ENCODE data around the gene MFSD11. TPM values are rescaled to one million over a fixed set of nuclear protein-coding genes. Genes with fewer than 3 reads are reported as not detected.

MFSD11 gene
- total and polyA plus RNA-seq, 2 of the 8 experiments (the other 6 are each of a cell fraction or from before 2014, with no cell fraction given), result 17.7 to 19.8 TPM

DNA sequence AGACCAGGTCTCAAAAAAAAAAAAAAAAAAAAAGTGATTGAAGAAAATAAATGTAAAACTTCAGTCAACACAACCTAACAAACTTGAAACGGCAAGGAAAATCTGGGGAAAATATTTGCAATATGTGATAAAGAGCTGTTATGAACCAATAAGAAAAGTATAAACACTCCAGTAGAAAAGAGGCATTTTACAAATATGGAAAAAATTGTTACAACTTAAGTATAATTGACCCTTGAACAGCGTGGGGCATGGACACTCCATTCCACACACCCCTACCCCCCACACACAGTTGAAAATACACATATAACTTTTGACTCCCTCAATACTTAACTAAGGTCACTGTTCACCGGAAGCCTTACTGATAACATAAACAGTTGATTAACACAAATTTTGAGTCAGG lies 20.7 kb downstream of the MFSD11 start (continued):
- TF ChIP-seq, protein P1, sequence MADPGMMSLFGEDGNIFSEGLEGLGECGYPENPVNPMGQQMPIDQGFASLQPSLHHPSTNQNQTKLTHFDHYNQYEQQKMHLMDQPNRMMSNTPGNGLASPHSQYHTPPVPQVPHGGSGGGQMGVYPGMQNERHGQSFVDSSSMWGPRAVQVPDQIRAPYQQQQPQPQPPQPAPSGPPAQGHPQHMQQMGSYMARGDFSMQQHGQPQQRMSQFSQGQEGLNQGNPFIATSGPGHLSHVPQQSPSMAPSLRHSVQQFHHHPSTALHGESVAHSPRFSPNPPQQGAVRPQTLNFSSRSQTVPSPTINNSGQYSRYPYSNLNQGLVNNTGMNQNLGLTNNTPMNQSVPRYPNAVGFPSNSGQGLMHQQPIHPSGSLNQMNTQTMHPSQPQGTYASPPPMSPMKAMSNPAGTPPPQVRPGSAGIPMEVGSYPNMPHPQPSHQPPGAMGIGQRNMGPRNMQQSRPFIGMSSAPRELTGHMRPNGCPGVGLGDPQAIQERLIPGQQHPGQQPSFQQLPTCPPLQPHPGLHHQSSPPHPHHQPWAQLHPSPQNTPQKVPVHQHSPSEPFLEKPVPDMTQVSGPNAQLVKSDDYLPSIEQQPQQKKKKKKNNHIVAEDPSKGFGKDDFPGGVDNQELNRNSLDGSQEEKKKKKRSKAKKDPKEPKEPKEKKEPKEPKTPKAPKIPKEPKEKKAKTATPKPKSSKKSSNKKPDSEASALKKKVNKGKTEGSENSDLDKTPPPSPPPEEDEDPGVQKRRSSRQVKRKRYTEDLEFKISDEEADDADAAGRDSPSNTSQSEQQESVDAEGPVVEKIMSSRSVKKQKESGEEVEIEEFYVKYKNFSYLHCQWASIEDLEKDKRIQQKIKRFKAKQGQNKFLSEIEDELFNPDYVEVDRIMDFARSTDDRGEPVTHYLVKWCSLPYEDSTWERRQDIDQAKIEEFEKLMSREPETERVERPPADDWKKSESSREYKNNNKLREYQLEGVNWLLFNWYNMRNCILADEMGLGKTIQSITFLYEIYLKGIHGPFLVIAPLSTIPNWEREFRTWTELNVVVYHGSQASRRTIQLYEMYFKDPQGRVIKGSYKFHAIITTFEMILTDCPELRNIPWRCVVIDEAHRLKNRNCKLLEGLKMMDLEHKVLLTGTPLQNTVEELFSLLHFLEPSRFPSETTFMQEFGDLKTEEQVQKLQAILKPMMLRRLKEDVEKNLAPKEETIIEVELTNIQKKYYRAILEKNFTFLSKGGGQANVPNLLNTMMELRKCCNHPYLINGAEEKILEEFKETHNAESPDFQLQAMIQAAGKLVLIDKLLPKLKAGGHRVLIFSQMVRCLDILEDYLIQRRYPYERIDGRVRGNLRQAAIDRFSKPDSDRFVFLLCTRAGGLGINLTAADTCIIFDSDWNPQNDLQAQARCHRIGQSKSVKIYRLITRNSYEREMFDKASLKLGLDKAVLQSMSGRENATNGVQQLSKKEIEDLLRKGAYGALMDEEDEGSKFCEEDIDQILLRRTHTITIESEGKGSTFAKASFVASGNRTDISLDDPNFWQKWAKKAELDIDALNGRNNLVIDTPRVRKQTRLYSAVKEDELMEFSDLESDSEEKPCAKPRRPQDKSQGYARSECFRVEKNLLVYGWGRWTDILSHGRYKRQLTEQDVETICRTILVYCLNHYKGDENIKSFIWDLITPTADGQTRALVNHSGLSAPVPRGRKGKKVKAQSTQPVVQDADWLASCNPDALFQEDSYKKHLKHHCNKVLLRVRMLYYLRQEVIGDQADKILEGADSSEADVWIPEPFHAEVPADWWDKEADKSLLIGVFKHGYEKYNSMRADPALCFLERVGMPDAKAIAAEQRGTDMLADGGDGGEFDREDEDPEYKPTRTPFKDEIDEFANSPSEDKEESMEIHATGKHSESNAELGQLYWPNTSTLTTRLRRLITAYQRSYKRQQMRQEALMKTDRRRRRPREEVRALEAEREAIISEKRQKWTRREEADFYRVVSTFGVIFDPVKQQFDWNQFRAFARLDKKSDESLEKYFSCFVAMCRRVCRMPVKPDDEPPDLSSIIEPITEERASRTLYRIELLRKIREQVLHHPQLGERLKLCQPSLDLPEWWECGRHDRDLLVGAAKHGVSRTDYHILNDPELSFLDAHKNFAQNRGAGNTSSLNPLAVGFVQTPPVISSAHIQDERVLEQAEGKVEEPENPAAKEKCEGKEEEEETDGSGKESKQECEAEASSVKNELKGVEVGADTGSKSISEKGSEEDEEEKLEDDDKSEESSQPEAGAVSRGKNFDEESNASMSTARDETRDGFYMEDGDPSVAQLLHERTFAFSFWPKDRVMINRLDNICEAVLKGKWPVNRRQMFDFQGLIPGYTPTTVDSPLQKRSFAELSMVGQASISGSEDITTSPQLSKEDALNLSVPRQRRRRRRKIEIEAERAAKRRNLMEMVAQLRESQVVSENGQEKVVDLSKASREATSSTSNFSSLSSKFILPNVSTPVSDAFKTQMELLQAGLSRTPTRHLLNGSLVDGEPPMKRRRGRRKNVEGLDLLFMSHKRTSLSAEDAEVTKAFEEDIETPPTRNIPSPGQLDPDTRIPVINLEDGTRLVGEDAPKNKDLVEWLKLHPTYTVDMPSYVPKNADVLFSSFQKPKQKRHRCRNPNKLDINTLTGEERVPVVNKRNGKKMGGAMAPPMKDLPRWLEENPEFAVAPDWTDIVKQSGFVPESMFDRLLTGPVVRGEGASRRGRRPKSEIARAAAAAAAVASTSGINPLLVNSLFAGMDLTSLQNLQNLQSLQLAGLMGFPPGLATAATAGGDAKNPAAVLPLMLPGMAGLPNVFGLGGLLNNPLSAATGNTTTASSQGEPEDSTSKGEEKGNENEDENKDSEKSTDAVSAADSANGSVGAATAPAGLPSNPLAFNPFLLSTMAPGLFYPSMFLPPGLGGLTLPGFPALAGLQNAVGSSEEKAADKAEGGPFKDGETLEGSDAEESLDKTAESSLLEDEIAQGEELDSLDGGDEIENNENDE (IDR thresholded peaks at IDR 0.05; ENCODE audit: insufficient replicate concordance, low read length), result no peak
- no peak for TF ChIP-seq CHD1 (IDR thresholded peaks at IDR 0.05; ENCODE audit: low read depth, low read length)
- TF ChIP-seq SIRT6 (IDR thresholded peaks at IDR 0.05; ENCODE audit: low read length), result no peak
- TF ChIP-seq, protein P2, sequence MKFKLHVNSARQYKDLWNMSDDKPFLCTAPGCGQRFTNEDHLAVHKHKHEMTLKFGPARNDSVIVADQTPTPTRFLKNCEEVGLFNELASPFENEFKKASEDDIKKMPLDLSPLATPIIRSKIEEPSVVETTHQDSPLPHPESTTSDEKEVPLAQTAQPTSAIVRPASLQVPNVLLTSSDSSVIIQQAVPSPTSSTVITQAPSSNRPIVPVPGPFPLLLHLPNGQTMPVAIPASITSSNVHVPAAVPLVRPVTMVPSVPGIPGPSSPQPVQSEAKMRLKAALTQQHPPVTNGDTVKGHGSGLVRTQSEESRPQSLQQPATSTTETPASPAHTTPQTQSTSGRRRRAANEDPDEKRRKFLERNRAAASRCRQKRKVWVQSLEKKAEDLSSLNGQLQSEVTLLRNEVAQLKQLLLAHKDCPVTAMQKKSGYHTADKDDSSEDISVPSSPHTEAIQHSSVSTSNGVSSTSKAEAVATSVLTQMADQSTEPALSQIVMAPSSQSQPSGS (IDR thresholded peaks at IDR 0.05; ENCODE audit: low read length), result no peak
- TF ChIP-seq CBX5 (IDR thresholded peaks at IDR 0.05; ENCODE audit: low read depth, low read length), result no peak
- no peak for TF ChIP-seq TAF1 (IDR thresholded peaks at IDR 0.05; ENCODE audit: low read depth, low read length)
